ENCODE measurements around the gene FFAR2.
"Not testable (repeated sequence)": the region's sequence is repeated elsewhere in the genome, so short reads cannot be mapped to it uniquely, and the experiment has no call there.

The FFAR2 gene

GRCh38 chr19:35447606-35448469 lies at the start of gene FFAR2:
FFAR2 (plus strand) TSS chr19:35448257; CDS start chr19:35449715, 1,458 bp downstream.
- no peak for DNase-seq

DNA sequence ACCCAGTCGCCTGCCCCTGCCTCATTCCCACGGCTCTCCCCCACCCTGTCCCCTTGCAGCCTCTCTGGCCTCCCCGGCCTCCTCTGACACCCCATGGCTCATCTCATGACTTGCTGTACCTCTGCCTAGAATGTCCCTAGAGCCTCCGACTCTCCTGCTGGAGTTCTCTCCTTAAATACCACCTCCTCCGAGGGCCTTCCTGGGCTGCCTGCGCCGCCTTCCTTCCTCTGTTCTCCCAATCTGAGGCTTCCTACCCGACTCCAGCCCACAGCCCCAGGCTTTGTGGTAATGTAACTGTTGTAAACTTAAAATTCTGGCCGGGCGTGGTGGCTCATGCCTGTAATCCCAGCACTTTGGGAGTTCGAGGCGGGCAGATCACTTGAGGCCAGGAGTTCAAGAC lies 49.5 kb upstream of the FFAR2 start:
- no peak for DNase-seq

- no peak for DNase-seq
These were observed 48.8 kb upstream of the FFAR2 start for GRCh38 chr19:35399231-35399630.

GRCh38 chr19:35399948-35400772 lies 47.9 kb upstream of the FFAR2 start:
- DNase-seq: no peak

- no peak for DNase-seq
These were observed 47.3 kb upstream of the FFAR2 start for GRCh38 chr19:35400773-35401100.

DNA sequence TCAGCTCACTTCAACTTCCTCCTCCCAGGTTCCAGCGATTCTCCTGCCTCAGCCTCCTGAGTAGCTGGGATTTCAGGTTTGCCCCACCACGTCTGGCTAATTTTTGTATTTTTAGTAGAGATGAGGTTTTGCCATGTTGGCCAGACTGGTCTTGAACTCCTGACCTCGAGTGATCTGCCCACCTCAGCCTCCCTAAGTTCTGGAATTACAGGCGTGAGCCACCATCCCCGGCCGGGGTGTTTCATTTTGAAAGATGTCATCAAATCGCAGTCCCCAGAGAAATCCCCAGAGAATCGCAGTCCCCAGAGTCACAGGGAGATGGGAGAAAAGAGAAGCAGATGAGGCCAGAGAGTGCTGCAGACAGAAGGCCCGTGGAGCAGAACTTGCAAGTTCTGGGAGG lies 46.6 kb upstream of the FFAR2 start:
- not testable (repeated sequence) for DNase-seq

DNA sequence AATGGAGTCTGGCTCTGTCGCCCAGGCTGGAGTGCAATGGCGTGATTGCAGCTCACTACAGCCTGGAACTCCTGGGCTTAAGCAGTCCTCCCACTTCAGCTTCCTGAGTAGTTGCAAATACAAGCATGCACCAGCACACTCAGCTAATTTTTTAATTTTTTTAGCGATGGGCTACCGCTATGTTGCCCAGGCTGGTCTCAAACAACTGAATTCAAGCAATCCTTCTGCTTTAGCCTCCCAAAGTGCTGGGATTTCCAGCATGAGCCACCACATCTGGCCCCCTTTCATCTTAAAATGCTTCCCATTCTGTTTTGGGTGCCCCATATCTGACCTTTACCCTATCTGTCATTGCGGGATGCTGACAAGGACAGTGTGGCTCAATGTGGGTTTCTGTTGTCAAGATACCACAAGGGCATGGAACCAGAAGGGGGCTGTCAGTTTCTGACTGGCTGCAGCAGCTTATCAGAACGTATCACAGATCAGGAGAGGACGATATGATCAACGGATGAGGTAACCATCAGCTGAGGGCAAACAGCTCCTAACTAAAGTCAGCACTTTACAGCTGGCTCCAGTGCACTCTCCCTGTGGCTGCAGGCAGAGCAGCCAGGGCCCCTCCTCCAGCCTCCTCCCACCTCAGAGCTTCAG lies 44.8 kb upstream of the FFAR2 start:
- DNase-seq: no peak

DNA sequence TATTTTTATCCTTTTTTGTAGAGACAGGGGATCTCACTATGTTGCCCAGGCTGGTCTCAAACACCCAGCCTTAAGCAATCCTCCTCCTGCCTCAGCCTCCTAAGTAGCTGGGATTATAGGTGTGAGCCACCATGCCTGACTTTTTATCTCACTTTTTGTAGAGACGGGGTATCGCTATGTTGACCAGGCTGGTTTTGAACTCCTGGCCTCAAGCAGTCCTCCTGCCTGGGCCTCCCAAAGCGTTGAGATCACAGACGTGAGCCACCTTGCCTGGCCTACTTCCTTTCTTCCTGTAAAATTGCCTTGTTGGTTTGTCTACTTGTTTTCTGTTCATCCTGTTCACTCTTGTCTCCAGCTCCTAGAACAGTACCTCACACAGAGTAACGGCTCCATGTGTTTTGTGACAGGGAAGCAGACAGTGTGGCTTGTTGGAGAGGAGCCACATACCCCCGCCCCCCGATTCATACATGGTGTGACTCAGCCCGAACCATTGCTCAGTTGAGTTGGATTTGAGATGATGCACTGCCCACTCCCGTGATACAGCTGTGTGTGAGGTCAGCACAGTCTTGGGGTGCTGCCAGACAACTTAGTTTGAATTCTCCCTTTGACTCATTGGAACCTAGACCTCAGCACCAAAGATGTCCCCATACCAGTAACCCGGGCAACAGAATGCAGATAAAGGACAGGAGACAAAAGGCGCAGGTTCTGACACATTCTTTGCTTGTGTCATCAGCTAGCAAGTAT lies 43.0 kb upstream of the FFAR2 start:
- no peak for DNase-seq

- no peak for DNase-seq
These were observed 40.4 kb upstream of the FFAR2 start for GRCh38 chr19:35407619-35408018.

- no peak for DNase-seq
These were observed 39.5 kb upstream of the FFAR2 start for GRCh38 chr19:35408284-35409171.

- DNase-seq: no peak
These were observed 38.9 kb upstream of the FFAR2 start for GRCh38 chr19:35409191-35409590.

- DNase-seq: no peak
These were observed 37.6 kb upstream of the FFAR2 start for GRCh38 chr19:35410487-35410886.

GRCh38 chr19:35414442-35414841 lies 33.6 kb upstream of the FFAR2 start:
- no peak for DNase-seq

- no peak for DNase-seq
These were observed 31.7 kb upstream of the FFAR2 start for GRCh38 chr19:35416331-35416730.

GRCh38 chr19:35417278-35417677 lies 30.8 kb upstream of the FFAR2 start:
- no peak for DNase-seq

DNA sequence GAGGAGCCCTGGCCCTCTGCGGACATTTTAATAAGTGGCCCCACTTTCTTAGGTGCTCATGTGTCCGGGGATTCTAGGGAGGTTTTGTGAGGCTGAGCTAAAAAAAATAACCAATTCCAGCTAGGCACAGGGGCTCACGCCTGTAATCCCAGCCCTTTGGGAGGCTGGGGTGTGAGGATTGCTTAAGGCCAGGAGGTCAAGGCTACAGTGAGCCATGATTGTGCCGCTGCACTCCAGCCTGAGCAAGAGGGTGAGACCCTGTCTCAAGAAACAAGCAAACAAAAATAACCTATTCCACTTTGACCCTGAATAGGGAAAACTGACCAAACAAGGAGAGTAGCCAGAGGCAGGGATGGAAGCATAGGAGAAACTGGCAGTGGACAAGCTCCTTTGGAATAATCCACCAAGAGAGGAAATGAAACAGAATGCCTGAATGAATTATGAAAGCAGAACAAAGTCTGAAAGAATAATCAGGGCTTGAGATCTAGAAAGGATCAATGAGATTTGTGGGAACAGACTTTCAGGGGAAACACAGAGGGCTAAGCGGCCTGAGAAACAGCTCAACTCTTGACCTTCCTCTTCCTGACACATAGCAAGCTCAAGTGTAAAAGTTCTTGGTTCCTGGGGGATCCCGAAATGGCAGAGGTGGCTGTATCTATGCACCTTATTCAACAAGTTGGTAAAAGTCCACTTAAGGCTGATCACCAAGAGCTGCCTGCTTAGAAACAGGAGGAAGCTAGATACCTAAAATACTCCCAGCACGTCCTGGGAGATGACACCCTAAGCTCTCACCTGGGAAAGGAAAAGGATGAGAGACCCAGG lies 30.1 kb upstream of the FFAR2 start:
- DNase-seq: no peak

DNA sequence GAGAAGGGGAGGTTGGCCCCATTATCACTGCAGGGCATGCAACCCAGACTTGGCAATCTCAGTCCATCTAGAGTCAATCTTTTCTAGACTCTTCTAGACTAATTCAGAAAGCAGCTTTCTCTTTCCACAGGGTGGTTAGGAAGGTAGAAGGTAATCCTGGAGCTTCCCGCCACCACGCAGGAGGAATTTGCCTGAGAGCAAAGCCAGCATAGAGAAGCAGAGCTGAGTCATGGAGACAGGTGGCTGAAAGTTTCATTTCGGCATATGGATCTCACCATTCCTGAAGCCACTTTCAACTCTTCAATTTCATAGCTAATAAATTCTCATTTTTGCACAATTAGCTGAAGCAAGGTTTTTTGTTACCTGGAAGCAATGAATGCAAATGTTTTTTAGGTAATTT lies 29.0 kb upstream of the FFAR2 start:
- DNase-seq: no peak

DNA sequence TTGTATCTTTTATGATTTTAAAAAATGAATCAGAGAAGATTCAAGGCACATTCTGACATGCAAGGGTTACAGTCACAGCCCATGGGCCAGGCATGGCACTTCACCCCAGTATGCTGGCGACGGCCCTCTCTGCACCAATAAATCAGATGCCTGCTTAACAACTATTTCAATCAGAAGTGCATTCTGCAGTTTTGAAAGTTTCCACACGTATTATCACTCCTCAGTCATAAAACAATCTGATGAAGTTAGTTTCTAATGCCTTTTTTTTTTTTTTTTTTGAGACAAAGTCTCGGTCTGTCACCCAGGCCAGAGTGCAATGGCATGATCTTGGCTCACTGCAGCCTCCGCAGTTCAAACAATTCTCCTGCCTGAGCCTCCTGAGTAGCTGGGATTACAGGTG lies 28.3 kb upstream of the FFAR2 start:
- DNase-seq: no peak

- no peak for DNase-seq
These were observed 26.7 kb upstream of the FFAR2 start for GRCh38 chr19:35421362-35421761.

GRCh38 chr19:35423406-35423805 lies 24.7 kb upstream of the FFAR2 start:
- DNase-seq: not testable (repeated sequence)

GRCh38 chr19:35425682-35426081 lies 22.4 kb upstream of the FFAR2 start:
- DNase-seq: no peak
